ENCODE data around the gene ZBTB34.

The ZBTB34 gene

DNA sequence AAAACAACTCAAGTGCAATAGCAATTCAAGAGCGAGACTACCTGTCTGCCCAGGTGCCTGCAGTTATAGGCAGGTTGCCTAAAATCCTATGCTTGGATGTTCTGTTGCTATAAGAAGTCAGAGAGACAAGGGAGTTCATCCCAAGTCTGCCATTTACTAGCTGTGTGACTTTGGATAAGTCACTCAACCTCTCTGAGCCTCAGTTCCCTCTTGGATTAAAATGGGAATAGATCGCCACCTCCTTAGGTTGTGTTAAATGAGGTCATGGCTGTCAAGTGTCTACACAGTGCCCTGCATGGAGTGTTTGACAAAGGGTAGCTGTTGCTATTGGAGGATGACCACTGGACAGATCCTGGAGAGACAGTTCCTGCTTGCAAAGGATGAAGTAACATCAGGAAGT is 1.3 kb upstream of the ZBTB34 start:
- CTCF ChIA-PET: interaction anchor here (0.7 to 5.1 kb wide), 15 partner anchors 8 to 82 kb away, joined by 3 to 21 read pairs (median 3); partner anchors contain the start of genes RALGPS1 and ZBTB43

DNA sequence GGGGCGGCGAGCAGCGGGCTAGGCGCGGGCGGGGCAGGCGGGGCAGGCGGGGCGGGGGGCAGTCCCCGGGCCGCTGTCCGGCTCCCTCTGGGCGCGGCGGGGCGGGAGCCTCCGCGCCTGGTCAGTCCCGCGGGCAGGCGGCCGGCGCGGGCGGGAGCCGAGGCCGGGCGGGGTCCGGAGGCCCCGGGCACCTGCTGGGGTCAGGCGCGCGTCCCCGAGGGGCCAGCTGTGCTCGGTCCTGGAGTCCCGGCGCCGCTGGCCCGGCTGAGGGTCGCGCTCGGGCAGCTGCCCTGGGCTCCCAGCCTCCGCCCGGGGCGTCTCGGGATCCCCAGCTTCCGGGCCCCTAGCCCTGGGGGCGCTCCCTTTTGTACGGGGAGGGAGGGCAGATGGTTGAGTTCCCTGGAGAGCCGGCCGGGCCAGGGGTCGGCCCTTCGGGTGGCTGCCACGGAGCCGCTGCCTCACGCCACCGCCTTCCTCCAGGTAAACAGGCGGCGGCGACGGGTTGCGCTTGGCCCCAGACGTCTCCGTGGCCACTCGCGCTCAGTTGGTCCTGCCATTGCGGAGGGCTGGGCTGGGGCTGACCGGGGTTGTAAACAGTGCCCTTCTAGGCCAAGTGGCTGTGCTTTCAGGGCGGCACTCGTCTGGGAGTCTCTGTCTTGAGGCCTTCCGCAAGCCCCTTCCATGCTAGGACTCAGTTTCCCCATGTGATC is 473 bp downstream of the ZBTB34 start:
- CTCF ChIA-PET: interaction anchor here (0.7 to 5.1 kb wide), 2 partner anchors 20 to 337 kb away, joined by 3 to 21 read pairs; no protein-coding TSS in a partner anchor
- TF ChIP-seq, protein P1, sequence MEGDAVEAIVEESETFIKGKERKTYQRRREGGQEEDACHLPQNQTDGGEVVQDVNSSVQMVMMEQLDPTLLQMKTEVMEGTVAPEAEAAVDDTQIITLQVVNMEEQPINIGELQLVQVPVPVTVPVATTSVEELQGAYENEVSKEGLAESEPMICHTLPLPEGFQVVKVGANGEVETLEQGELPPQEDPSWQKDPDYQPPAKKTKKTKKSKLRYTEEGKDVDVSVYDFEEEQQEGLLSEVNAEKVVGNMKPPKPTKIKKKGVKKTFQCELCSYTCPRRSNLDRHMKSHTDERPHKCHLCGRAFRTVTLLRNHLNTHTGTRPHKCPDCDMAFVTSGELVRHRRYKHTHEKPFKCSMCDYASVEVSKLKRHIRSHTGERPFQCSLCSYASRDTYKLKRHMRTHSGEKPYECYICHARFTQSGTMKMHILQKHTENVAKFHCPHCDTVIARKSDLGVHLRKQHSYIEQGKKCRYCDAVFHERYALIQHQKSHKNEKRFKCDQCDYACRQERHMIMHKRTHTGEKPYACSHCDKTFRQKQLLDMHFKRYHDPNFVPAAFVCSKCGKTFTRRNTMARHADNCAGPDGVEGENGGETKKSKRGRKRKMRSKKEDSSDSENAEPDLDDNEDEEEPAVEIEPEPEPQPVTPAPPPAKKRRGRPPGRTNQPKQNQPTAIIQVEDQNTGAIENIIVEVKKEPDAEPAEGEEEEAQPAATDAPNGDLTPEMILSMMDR (IDR thresholded peaks at IDR 0.05; ENCODE audit: control extremely low read depth, extremely low read depth, low read depth, missing control alignments): no peak
- peak; percentile 47 for DNase-seq (ENCODE audit: extremely low spot score)
- POLR2A ChIA-PET: no interaction called here

More for the DNA sequence above, 1.3 kb upstream of the ZBTB34 start:
- TF ChIP-seq, protein P1 (IDR thresholded peaks at IDR 0.05; ENCODE audit: control extremely low read depth, extremely low read depth, low read depth, missing control alignments): no peak
- DNase-seq (ENCODE audit: extremely low spot score): no peak
- POLR2A ChIA-PET: no interaction called here

DNA sequence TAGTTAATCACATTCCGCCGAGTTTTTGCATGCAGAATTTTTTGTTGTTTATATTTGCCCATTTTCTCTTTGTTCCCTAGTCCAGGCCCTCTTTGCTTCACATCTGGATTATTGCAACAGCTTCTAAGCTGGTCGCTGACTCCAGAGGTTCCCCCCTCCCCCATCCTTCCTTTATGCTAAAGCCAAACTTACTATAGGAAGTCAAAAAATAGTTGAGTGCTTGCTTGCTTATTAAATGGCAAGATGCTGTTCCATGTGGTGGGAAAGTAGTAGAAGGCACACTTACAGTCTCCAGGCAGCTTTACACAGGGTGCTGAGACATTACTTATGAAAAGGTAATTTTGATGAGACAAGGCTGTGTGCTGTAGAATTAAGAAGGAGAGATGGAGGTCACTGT is 1.3 kb downstream of the ZBTB34 start:
- POLR2A ChIA-PET: no interaction called here
- TF ChIP-seq, protein P1 (IDR thresholded peaks at IDR 0.05; ENCODE audit: control extremely low read depth, extremely low read depth, low read depth, missing control alignments): no peak

DNA sequence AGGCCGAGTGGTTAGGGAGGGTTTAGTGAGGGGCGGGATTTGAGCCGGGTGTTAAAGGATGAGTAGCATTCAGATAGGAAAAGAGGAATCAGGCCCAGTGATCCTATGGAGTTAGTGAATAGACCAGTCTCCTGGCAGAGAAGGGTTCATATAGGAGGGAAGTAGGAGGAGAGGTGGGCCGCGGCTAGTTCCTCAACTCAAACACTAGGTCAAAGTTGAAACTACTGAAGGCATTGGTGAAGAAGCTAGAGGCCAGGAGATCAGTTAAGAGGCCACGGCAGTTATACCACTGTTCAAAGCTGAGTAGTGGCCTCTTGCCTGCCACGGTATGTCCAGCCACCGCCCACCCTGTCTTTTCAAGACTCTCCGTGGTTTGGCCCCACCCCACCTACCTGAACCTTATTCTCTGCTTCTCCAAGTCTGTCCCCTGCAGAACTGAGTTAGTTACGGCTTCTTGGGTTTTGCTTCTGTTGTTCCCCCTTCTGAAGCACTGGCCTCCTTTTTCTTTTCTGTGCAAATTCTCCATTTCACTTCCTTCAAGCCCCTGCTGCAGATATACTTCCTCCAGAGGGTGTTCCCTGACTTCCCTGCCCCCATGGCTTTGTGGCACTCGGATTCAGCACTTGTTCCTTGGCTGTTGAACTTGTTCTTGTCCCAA is 1.8 kb downstream of the ZBTB34 start:
- ChIA-PET CTCF (interaction anchor here (1.9 kb wide), 1 partner anchor 16 kb away, joined by 4 read pairs; no protein-coding TSS in a partner anchor), POLR2A (interaction anchor here (1.1 kb wide), 1 partner anchor 10 kb away, joined by 3 read pairs; no protein-coding TSS in a partner anchor)
- TF ChIP-seq, protein P1 (IDR thresholded peaks at IDR 0.05; ENCODE audit: control extremely low read depth, extremely low read depth, low read depth, missing control alignments): no peak
- no peak for DNase-seq (ENCODE audit: extremely low spot score)

More for the DNA sequence above, 1.3 kb downstream of the ZBTB34 start:
- no peak for DNase-seq (ENCODE audit: extremely low spot score)
- CTCF ChIA-PET: no interaction called here

DNA sequence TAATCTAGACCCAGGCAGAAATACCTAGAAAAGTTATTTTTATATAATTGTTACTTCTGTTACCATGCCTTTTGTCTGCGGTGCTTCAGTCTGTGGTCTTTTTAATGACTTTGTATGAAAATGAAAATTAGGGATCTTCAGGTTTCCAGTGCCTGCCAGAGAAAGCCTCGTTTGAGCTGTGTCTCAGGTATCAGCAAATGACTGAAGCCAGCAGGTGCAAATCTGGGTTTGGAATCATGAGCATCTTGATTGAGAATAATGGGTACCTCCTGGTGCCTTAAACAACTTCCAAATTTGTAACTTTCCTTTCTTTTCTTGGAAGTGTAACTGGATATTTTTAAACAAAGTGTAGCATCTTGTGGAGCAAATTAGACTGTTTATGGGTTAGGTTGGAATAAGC is 4.3 kb downstream of the ZBTB34 start:
- CTCF ChIA-PET: interaction anchor here (1.3 to 1.5 kb wide), 2 partner anchors 8 to 21 kb away, joined by 4 to 5 read pairs; no protein-coding TSS in a partner anchor
- DNase-seq (ENCODE audit: extremely low spot score): no peak
- TF ChIP-seq, protein P1 (IDR thresholded peaks at IDR 0.05; ENCODE audit: control extremely low read depth, extremely low read depth, low read depth, missing control alignments): no peak
- POLR2A ChIA-PET: interaction anchor here (0.6 kb wide), 1 partner anchor 35 kb away, joined by 3 read pairs; no protein-coding TSS in a partner anchor

DNA sequence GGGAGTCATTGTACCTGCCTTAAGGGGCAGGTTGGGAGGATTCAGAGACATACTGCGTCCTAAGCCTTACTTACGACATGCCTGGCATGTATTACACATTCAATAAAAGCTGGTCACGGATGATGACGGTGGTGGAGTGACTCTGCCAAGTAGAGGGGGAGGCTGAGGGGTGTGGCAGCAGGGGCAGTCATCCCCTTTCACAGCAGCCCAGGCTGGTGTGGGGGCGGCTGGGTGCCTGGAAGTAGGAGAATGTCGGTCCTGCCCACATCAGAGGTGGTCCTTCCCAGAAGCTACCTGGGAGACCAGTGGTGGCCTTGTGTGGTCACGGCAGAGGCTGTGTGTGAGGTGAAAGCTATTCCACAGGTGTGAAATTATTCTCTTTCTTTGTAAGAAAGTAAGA is 8.9 kb downstream of the ZBTB34 start:
- no peak for DNase-seq (ENCODE audit: extremely low spot score)
- POLR2A ChIA-PET: no interaction called here
- TF ChIP-seq, protein P1 (IDR thresholded peaks at IDR 0.05; ENCODE audit: control extremely low read depth, extremely low read depth, low read depth, missing control alignments): no peak
- CTCF ChIA-PET: interaction anchor here (1.8 kb wide), 1 partner anchor 87 kb away, joined by 4 read pairs; no protein-coding TSS in a partner anchor

Measured in GM10248 (cell line).